HG03469 (cell line): ENCODE measurements around the gene COX7C.
"Not testable (repeated sequence)": the region's sequence is repeated elsewhere in the genome, so short reads cannot be mapped to it uniquely, and the experiment has no call there.

ENCODE experiments used
- ATAC-seq: cut with Tn5 transposase; IDR thresholded peaks from one replicate; pipeline ENCODE4 v1.9.1; 2021; ENCODE audit warnings: mild to moderate bottlenecking, moderate library complexity, moderate number of reproducible peaks; ENCODE audit not compliant: unreplicated experiment

The COX7C gene

DNA sequence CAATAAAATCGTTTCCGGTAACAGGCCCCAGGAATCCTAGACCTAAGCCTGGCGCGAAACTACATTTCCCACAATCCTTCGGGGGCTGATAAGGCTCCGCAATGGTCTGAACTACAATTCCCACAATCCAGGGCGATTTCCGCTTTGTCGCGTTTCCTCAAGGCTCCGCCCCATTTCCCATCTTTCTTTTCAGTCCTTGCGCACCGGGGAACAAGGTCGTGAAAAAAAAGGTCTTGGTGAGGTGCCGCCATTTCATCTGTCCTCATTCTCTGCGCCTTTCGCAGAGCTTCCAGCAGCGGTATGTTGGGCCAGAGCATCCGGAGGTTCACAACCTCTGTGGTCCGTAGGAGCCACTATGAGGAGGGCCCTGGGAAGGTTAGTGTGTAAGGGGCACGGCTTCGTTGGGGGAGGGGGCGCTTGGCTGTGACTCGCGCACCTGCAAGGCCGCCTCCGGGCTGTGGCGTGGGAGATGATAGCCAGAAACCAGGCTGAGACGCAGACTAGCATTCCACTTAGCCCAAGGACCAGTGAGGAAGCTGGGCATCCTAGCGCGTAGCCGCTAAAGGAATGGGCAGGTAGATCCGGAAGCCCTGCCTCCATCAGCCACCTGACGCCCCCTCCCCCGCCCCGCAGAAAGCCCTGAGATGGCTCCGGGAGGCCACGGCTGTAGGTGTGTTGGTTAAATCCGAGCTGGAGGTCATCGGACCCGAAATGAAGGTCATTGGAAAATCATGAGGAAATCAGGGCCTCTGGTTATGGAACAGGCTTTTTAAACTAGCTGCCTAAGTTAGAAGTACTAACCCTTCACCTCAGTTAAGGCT is at the start of gene COX7C:
COX7C (plus strand) TSS at position 186 of the 821 bp plus-strand sequence; CDS start at position 301, 115 bp downstream.
- ATAC-seq = peak; percentile 99

DNA sequence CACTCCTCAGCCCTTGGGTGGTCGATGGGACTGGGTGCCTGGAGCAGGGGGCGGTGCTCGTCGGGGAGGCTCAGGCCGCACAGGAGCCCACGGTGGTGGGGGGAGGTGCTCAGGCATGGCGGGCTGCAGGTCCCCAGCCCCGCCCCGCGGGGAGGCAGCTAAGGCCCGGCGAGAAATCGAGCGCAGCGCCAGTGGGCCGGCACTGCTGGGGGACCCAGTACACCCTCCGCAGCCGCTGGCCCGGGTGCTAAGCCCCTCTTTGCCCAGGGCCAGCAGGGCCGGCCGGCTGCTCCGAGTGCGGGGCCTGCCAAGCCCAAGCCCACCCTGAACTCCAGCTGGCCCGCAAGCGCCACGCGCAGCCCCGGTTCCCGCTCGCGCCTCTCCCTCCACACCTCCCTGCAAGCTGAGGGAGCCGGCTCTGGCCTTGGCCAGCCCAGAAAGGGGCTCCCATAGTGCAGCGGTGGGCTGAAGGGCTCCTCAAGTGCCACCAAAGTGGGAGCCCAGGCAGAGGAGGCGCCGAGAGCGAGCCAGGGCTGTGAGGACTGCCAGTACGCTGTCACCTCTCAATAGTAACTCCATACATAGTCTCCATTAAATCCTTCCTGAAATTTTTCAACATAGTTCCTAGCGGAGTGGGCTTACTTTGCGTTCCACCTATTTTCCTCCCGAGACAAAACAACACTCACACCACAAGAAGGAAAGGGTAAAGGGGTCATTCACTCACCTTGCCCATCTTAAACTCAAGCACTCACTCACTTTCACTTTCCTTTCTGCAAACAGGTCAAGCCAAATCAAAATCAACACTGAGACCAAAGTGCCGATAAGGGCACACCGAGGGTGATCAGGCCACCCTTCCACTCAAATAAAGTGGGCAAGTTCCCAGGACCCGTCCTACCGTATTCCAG is 48.0 kb upstream of the COX7C start:
- ATAC-seq = not testable (repeated sequence)

- ATAC-seq = no peak
Observed at GRCh38 chr5:86570427-86571083, 47.2 kb upstream of the COX7C start.

DNA sequence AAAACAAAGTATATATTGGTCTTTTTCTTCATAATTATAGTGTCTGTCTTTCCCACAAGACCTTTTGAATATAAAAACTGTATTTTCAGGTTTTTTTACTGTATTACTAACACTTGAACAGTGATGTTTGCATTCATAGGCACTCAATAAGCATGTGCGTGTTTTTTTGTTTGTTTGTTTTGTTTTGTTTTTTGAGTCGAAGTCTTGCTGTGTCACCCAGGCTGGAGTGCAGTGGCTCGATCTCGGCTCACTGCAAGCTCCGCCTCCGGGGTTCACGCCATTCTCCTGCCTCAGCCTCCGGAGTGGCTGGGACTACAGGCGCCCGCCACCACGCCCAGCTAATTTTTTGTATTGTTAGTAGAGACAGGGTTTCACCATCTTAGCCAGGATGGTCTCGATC is 46.6 kb upstream of the COX7C start:
- ATAC-seq = not testable (repeated sequence)

- no peak for ATAC-seq
Observed at GRCh38 chr5:86572825-86573517, 44.8 kb upstream of the COX7C start.

- no peak for ATAC-seq
Observed at GRCh38 chr5:86579502-86579901, 38.2 kb upstream of the COX7C start.

DNA sequence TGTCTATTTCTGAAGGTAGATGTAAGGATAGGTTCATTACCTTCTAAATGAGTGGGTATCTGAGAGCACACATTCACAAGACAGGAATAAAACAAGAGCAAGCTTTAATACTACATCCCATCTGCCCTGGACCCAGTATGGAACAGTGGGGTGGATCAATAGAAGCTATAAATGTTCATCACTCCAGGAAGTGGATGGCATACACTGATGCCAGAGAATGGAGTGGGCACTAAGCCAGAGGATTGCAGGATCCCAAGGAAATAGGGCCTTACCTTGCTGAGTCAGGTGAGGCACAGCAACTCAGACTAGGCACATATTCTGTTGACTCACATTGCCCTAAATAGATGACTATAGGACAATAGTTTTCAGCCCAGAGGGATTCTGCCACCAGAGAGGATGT is 21.3 kb upstream of the COX7C start:
- ATAC-seq = no peak

DNA sequence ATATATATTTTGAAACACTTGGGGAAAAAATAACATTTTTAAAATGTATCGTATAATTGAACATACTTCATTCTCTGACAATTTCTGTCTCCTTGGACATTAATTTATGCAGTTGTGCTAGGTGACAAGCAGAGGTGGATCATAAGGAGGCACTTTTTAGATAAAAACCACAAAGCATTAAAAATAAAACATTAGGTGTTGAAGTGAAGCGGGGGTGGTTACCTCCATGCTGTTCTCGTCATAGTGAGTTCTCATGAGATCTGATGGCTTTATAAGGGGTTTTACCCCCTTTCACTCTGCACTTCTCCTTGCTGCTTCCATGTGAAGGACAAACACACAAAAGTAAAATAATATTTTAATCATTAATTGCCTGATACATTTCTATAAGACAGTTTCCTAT is 11.9 kb upstream of the COX7C start:
- no peak for ATAC-seq

DNA sequence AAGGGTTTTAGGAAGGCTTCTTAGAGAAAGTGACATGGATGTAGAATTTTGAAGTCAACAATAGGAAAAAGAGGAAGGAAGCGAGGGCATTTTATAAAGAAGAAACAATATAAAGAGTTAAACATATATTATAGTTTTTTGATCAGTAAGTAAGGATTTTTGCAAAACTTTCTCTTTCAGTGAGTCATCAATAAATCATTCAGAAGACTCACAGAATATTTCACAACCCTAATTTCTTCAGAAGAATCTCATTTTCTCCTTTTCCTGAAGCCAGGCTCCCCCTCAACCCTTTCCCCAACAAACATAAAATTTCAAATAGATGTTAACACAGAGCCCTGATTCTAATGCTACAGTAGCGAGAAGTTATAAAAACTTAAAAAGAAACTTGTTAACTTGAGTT is 4.3 kb upstream of the COX7C start:
- ATAC-seq = no peak

GRCh38 chr5:86617309-86617755 is 409 bp upstream of the COX7C start:
- ATAC-seq = no peak

- no peak for ATAC-seq
Observed at GRCh38 chr5:86623785-86624483, 6.2 kb downstream of the COX7C start.

DNA sequence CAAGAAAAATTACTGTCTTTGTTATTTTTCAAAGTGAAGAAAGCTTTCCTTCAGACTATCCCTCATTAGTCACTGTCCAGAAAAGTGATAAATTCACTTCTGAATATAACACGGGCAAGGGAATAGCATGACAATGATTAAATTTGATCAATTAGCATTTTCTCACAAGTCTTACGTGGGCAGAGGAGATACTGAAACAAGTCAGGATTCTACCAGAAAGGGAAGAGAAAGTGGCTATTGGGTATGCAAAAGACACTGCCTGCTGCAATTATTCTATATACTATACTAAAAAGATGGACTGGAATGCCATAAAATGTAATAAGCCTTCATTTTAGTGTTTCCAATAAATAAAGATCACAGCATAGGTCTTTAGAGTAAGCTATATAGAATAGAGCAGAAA is 7.4 kb downstream of the COX7C start:
- peak; percentile 45 for ATAC-seq

DNA sequence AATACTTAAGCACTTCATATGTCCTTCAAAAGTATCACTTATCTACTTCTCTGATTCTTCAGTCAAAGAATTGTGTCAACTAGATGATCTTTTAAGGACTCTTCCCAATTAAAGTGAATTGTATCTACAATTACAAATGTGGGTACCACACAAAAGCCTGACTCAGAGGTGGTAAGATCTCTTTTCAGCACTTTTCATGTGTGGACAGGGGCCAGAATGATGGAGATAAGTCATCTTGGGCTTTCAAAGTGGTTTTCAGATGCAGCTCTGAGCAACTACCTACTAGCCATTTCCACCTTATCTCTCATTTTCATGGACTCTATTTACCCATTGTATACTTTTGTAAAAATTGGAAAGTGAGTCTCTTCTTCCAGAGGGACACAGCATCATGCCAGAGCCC is 8.4 kb downstream of the COX7C start:
- ATAC-seq = no peak

- ATAC-seq = no peak
Observed at GRCh38 chr5:86631165-86631564, 13.4 kb downstream of the COX7C start.

- ATAC-seq = no peak
Observed at GRCh38 chr5:86640998-86641397, 23.3 kb downstream of the COX7C start.

- no peak for ATAC-seq
Observed at GRCh38 chr5:86644843-86645242, 27.1 kb downstream of the COX7C start.

- ATAC-seq = no peak
Observed at GRCh38 chr5:86645885-86646284, 28.1 kb downstream of the COX7C start.

DNA sequence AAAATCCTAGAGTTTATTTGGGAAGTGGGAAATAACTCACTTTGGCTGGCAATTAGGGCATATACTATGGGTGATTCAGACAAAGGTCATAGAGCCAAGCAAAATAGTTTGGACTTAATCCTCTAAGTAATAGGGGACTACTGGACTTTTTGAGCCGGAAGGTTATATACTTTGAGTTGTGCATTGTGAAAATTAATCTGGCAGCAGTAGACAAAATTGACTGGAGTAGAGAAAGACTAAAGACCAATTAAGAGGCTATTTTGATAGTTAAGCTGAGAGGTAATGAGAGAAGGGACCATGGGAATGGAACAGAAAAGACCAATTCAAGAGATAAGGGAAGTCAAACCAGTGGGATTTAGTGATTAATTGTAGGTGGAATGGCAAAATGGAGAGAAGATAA is 28.9 kb downstream of the COX7C start:
- no peak for ATAC-seq

DNA sequence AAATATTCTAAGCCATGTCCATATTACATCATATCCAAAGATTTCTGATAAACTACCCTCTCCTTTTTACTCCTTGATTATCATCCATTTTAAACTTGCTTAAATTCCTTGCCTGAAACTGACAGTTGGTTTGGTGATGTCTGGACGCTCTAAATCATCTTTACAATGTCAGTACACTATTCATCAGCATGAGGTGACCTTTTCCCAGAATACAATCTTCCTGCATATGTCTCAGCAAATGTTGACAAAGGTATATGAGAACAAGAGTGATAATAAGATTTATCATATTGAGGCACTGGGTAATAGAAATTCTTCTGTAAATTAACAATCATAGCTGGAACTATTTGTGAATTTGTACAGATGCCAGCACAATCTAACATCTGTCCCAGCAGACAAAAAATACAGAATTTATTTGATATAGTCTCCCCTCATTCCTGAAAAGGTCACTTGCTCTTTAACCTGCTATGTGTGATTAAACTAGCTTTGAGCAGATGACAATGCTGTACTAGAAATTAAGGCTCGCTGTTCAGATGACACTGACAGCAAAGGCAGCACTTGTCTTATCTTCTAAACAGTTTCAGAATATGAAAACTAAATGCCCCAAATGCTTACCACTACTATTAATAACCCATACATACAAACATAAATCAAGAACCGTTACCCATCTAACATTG is 32.2 kb downstream of the COX7C start:
- ATAC-seq = no peak
